Measurements from ENCODE around the gene ALPK1.

The ALPK1 gene

DNA sequence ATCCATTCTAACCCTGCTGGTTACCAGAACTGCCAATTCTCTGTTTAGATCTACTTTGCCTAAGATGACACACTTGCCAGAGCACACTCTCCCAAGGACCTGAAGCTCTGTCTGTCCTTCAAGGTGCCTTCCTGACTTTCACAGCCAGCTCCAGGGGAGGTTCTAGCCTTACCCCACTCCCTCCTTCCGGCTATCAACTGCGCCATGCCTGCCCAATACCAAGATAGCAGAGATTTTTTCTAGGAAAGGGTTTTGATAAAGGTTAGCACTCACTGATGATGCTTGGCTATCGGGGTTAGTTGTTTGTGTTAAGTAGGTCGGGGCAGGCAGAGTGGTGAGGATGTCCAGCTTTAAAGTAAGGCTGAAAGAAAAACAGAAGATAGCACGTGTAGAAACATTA, 14.3 kb downstream of the ALPK1 start:
- Histone ChIP-seq H3K27me3 (peaks cover 20% of the 10 kb centered on the region), H3K4me1 (no peaks in the 10 kb centered on the region; the same call in 1 of the 2 replicates), H3K4me3 (ENCODE audit: low read depth, low read length) (no peak overlapping the region), H3K9me3 (no peaks in the 10 kb centered on the region), H3K36me3 (no peaks in the 10 kb centered on the region)
- no peak for DNase-seq
- TF ChIP-seq CTCF (IDR thresholded peaks at IDR 0.05; ENCODE audit: low read depth, low read length) = no peak

DNA sequence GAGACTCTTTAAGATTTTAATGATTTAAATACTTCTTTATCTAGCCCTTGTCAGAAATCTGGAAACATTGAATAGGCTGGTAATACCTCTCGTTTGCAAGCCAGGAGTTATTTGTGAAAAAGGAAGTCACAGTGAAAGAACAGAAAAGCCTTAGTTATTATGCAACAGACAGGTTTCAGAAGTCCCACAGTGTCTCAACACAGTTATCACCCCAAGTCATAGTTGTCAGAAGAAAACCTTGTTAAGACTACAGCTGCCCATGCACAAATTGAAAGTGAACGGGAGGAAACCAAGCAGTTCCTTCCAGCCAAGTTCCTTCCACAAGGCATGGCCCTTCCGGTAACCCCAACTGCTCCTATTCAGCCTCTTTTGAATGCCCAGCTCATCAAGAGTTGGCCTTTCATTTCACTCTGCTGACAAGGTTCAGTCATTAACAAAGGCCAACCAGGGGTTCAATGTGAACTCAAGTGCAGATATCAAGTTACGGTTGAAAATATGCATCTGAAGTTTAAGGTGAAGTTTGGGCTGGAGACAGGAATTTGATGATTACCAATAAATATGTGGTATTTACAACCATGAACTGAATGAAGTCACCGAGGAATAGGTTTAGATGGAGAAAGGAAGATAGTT, 15.6 kb downstream of the ALPK1 start:
- no peak for DNase-seq
- TF ChIP-seq CTCF (IDR thresholded peaks at IDR 0.05; ENCODE audit: low read depth, low read length) = no peak
- no peak overlapping the region for H3K4me3 ChIP-seq (ENCODE audit: low read depth, low read length)

DNA sequence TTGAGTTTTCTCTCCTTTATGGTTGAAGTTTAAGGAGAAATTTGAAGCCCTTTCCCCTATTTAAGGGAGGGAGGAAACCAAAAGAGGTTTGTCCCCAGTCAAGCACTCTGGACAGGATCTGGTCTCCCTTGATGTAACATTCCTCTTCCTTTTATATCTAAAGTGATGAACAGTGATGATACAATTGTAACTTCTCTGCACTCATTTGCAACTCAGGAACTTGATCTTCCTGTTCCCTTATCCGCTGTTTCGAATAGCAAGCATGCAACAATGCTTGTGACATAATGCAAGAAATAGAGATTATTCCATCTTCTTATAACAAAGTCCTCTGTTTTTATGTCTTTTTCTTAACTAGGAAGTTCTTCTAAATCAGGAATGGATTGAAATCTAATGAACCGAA, 18.3 kb downstream of the ALPK1 start:
- Histone ChIP-seq H3K4me3 (ENCODE audit: low read depth, low read length) (no peak overlapping the region), H3K36me3 (no peaks in the 10 kb centered on the region), H3K27me3 (peaks cover 50% of the 10 kb centered on the region), H3K9me3 (no peaks in the 10 kb centered on the region), H3K4me1 (no peaks in the 10 kb centered on the region)
- DNase-seq = no peak
- TF ChIP-seq CTCF (IDR thresholded peaks at IDR 0.05; ENCODE audit: low read depth, low read length) = no peak

More for the DNA sequence above, 15.6 kb downstream of the ALPK1 start:
- Histone ChIP-seq H3K4me1 (no peaks in the 10 kb centered on the region; the same call in 1 of the 2 replicates), H3K27me3 (peaks cover 28% of the 10 kb centered on the region), H3K36me3 (no peaks in the 10 kb centered on the region), H3K9me3 (no peaks in the 10 kb centered on the region)

DNA sequence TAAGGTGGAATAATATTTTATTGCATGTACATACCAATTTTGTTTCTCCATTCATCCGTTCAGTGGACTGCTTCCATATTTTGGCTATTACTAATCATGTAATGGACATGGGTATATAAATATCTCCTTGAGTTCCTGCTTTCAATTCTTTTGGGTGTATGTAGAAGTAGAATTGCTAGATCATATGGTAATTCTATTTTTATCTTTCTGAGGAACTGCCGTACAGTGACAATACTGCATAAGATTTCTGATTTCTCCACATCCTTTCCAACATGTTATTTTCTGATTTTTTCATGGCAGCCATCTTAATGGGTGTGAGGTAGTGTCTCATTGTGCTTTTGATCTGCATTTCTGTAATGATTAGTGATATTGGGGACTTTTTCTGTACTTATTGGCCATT, 19.2 kb downstream of the ALPK1 start:
- H3K4me3 ChIP-seq (ENCODE audit: low read depth, low read length) = no peak overlapping the region
- no peak for TF ChIP-seq CTCF (IDR thresholded peaks at IDR 0.05; ENCODE audit: low read depth, low read length)
- DNase-seq = no peak
- H3K36me3 ChIP-seq = no peaks in the 10 kb centered on the region
- no peaks in the 10 kb centered on the region for H3K9me3 ChIP-seq
- H3K27me3 ChIP-seq = peaks cover 53% of the 10 kb centered on the region
- H3K4me1 ChIP-seq = no peaks in the 10 kb centered on the region

DNA sequence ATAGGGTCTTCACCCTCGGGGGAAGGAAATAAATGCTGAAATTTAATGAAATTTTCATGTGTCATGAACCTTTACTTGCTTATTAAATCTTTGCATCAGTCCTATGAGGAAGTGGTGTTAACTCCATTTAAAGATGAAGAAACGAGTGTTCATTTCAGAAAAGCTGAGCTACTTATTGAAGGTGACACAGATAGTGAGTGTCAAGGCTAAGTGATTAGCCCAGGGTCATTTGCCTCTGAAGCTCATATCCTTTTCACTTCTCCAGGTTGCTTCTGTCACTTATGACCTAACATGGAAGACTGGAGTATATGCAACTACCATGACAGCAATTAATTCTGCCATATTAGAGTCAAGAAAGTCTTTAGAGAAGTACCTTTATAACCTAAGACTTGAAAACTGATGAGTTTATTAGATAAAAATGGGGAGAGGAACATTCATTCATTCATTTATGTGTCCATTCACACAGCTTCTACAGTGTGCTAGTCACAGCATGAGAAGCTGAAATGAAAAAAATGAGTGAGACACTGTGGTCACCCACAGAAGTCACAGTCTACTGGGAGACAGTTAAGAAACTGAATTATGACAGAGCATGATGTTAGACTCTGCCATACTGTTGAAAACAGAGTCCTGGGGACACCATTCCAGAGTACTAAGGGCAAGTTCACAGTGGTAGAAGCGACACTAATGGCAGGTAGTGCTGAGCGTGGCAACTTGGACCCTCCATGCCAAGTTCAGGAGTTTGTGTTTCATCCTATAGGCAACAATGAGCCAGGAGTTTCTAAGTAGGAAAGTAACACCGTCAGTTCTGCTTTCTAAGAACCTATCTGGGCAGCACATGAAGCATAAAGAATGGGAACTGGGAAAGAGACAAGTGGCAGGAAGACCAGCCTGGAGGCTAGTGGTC, 21.3 kb downstream of the ALPK1 start:
- no peaks in the 10 kb centered on the region for H3K9me3 ChIP-seq
- no peaks in the 10 kb centered on the region for H3K36me3 ChIP-seq
- H3K4me1 ChIP-seq = no peaks in the 10 kb centered on the region
- TF ChIP-seq CTCF (IDR thresholded peaks at IDR 0.05; ENCODE audit: low read depth, low read length) = no peak
- no peak overlapping the region for H3K4me3 ChIP-seq (ENCODE audit: low read depth, low read length)
- DNase-seq = no peak
- H3K27me3 ChIP-seq = peaks cover 51% of the 10 kb centered on the region

Data from BE2C (cell line).